A673 (cell line): ENCODE data around the gene C12orf76. TPM values are rescaled to one million over a fixed set of nuclear protein-coding genes. Genes with fewer than 3 reads are reported as not detected.
A peak's percentile ranks its signal among the peaks of the same experiment; 100 is the strongest.
"Not testable (repeated sequence)": the region's sequence is repeated elsewhere in the genome, so short reads cannot be mapped to it uniquely, and the experiment has no call there.

Experiments used
- BruUV-seq: library from RNA; stranded (reverse); fragments of 400-500 nt; replicated peaks from 2 replicates; lab custom pipeline; 2021; lab: Mats Ljungman, UMichigan
- CTCF ChIA-PET: fragments of 300-600 bp; sonication (Branson Sonifier 250); formaldehyde crosslinking; loops from one replicate; lab custom pipeline; 2022; ENCODE audit warnings: antibody characterized with exemption; lab: Charles Lee
- POLR2A ChIA-PET: fragments of 300-600 bp; sonication (Branson Sonifier 250); formaldehyde crosslinking; loops from one replicate; lab custom pipeline; 2022; ENCODE audit warnings: antibody characterized with exemption; ENCODE audit not compliant: low non-redundant PET; lab: Charles Lee
- DNase-seq: peaks from one replicate; pipeline ENCODE4 v3.0.0-alpha.2; 2015; ENCODE audit warnings: low spot score
- H3K27ac ChIP-seq: fragments of 200-600 bp; sonication (generic); 2 replicates; pipeline ENCODE4 v1.5.1; 2016; ENCODE audit warnings: mixed run types, low read depth, mild to moderate bottlenecking, mixed read lengths, antibody characterized with exemption, low read length; ENCODE audit not compliant: poor library complexity, severe bottlenecking
- H3K27me3 ChIP-seq: fragments of 200-600 bp; sonication (generic); replicated peaks from 2 replicates; pipeline ENCODE4 v1.6.1; 2017; ENCODE audit warnings: mixed run types, low read depth, mild to moderate bottlenecking, mixed read lengths, antibody characterized with exemption, low read length; ENCODE audit not compliant: insufficient read depth, poor library complexity
- H3K36me3 ChIP-seq: fragments of 200-600 bp; sonication (generic); 2 replicates; pipeline ENCODE4 v1.6.1; 2016; ENCODE audit warnings: mixed run types, mild to moderate bottlenecking, mixed read lengths, antibody characterized with exemption, low read length; ENCODE audit not compliant: insufficient read depth, poor library complexity, severe bottlenecking
- H3K4me1 ChIP-seq: fragments of 200-600 bp; sonication (generic); 2 replicates; pipeline ENCODE4 v1.6.1; 2017; ENCODE audit warnings: mixed run types, mild to moderate bottlenecking, mixed read lengths, antibody characterized with exemption, low read length; ENCODE audit not compliant: insufficient read depth, poor library complexity, severe bottlenecking
- H3K4me3 ChIP-seq: fragments of 200-600 bp; sonication (generic); 2 replicates; pipeline ENCODE4 v1.5.1; 2016; ENCODE audit warnings: low read depth, mixed run types, mild to moderate bottlenecking, mixed read lengths, low read length; ENCODE audit not compliant: poor library complexity, severe bottlenecking
- H3K9me3 ChIP-seq: fragments of 200-600 bp; sonication (generic); 2 replicates; pipeline ENCODE4 v1.6.1; 2016; ENCODE audit warnings: mixed run types, low read depth, mild to moderate bottlenecking, mixed read lengths, antibody characterized with exemption, low read length; ENCODE audit not compliant: poor library complexity, severe bottlenecking
- CTCF ChIP-seq: fragments of 300-800, 200-600 bp; sonication (generic); conservative IDR thresholded peaks from 2 replicates; pipeline ENCODE4 v1.5.1; 2017; ENCODE audit warnings: low read depth, mild to moderate bottlenecking, antibody characterized with exemption, low read length, moderate library complexity, mixed read lengths
- EZH2 ChIP-seq: fragments of 200-600 bp; sonication (generic); IDR thresholded peaks from 2 replicates; pipeline ENCODE4 v1.6.1; 2017; ENCODE audit warnings: borderline replicate concordance, low read depth, mild to moderate bottlenecking, mixed read lengths, antibody characterized with exemption, low read length; ENCODE audit not compliant: poor library complexity, severe bottlenecking
- intact Hi-C: fragments of 100-400 bp; cut with micrococcal nuclease; formaldehyde crosslinking; loops from one replicate; pipeline ENCODE4 v1.10.0; 2022; ENCODE audit not compliant: unreplicated experiment
- total RNA-seq: library from RNA; stranded (reverse); gene quantifications from 2 replicates; pipeline ENCODE4 v1.2.3, GENCODE V29; 2021

Gene C12orf76
- total RNA-seq, 1 experiment from 2014 or later, result 14.5 TPM

GRCh38 chr12:110073049-110073831 is 24.9 kb upstream of the C12orf76 start:
- POLR2A ChIA-PET, result no interaction called here
- intact Hi-C loops, result no loop called here
- H3K27me3 ChIP-seq, result no peaks in the 10 kb centered on the region
- H3K4me3 ChIP-seq, result peak overlapping the region; percentile 36
- peak; percentile 25 for DNase-seq
- no peaks in the 10 kb centered on the region for H3K4me1 ChIP-seq
- H3K36me3 ChIP-seq, result no peaks in the 10 kb centered on the region
- no TSS peak for BruUV-seq
- TF ChIP-seq EZH2 (no peak), CTCF (no peak)
- no peak overlapping the region for H3K27ac ChIP-seq
- CTCF ChIA-PET, result interaction anchor here (0.6 kb wide), 1 partner anchor 1310 kb away, joined by 6 read pairs; no protein-coding TSS in a partner anchor
- no peaks in the 10 kb centered on the region for H3K9me3 ChIP-seq

GRCh38 chr12:110072636-110073035 is 24.3 kb upstream of the C12orf76 start:
- H3K9me3 ChIP-seq, H3K4me1 ChIP-seq, intact Hi-C loops, H3K27ac ChIP-seq, BruUV-seq, POLR2A ChIA-PET, DNase-seq, H3K36me3 ChIP-seq, CTCF ChIA-PET, H3K27me3 ChIP-seq: not testable (repeated sequence)
- H3K4me3 ChIP-seq, result peak overlapping the region; percentile 36

GRCh38 chr12:110071967-110072366 is 23.6 kb upstream of the C12orf76 start:
- BruUV-seq, result no TSS peak
- intact Hi-C loops, result no loop called here
- TF ChIP-seq EZH2 (no peak), CTCF (no peak)
- Histone ChIP-seq H3K4me1 (no peaks in the 10 kb centered on the region), H3K9me3 (no peaks in the 10 kb centered on the region), H3K27ac (no peak overlapping the region), H3K27me3 (no peaks in the 10 kb centered on the region), H3K4me3 (no peak overlapping the region), H3K36me3 (no peaks in the 10 kb centered on the region)
- DNase-seq, result no peak
- ChIA-PET POLR2A (no interaction called here), CTCF (no interaction called here)
